Stimulated activated CD4-positive, alpha-beta T cell treated with anti-CD3 and anti-CD28 coated beads, Interleukin-15, amount 100 ng/mL, for 48 hours (primary cell): ENCODE results near the gene TPX2.
"Not testable (repeated sequence)": the region's sequence is repeated elsewhere in the genome, so short reads cannot be mapped to it uniquely, and the experiment has no call there.

ENCODE experiments used
- DNase-seq, 2 donors: peaks; one replicate each; pipeline ENCODE4 v3.0.0-alpha.2; 2020; ENCODE audit warnings: low read depth in 2 of 2

The TPX2 gene

GRCh38 chr20:31811796-31812728, 73.0 kb downstream of the TPX2 start:
- DNase-seq: no peak

GRCh38 chr20:31813611-31814010, 74.5 kb downstream of the TPX2 start:
- no peak for DNase-seq

GRCh38 chr20:31814142-31814541, 75.1 kb downstream of the TPX2 start:
- not testable (repeated sequence) for DNase-seq

DNA sequence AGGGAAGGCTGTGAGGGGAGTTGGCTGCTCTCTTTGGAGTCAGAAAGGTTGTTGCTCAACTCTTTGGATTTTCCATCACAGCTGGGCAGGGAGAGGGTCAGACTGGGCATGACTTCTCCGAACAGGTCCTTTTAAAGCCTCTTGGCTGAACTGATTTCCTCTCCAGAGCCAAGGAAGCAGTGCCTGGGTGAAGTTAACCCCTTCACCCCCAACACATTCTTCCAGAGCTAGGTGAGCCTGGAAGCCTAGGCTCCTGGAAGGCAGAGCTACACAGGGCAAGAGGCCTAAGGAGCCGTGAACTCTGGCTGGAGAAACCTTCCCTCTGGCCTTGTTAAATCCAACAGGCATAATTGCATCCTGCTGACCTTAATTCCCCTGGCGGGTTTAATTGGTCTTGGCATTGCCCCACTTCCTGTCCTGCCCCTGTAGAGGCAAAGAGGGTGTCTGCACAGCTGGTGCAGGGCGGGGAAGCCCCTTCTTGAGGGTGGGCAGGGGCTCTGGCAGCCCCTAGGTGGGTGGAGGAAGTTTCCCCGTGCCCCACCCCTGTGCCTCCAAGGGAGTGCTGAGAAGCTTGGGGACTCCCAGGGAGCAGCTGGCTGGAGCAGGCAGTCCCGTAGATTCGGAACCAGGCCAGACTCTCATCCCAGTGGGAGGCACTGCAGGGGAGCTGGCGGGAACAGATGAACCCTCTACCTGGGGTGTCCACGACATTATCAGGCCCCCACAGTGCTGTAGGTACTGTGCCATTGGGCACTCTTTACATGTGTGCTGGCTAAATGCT, 76.5 kb downstream of the TPX2 start:
- DNase-seq: no peak

- DNase-seq: no peak
Measured at GRCh38 chr20:31816221-31816620, 77.1 kb downstream of the TPX2 start.

DNA sequence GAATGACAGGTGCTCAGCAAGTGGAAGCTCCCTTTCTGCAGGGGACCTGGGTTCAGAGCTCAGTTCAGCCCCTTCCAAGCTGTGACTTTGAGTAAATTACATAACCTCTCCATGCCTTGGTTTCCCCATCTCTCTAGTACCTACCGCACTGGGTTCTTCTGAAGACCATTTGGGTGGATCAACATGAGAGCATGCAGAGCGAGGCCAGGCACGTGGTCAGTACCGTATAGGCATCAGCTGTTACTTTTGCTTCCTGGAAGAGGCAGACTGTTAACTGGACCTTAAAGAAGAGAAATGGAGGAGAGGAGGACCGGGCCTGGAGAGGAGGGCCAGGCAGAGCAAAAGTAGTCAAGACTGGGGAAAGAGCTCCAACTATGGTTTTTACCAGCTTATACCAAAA, 78.4 kb downstream of the TPX2 start:
- no peak for DNase-seq

DNA sequence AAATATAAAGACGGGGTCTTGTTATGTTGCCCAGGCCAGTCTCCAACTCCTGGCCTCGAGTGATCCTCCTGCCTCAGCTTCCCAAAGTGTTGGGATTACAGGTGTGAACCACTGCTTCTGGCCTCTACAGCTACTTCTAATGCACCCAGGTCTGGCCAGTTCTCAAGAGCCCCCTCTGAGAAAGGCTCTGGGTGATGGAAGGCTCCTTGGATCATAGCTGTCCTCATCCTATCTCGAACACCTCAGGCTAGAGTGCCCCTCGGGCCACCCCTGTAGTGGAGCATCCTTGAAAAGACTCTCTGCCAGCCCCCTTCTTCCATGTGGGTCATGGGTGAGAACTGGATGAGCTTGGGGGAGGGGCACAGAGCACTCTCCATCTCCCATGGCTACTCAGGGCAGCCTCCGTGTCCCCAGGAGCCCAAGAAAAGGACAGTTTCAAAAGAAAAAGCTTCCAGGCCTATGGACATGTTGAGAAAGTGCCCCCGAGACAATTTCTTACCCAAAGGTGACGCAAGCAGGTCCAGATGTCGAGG, 79.4 kb downstream of the TPX2 start:
- DNase-seq: no peak

GRCh38 chr20:31819083-31819784, 80.1 kb downstream of the TPX2 start, which contains the start of gene MYLK2:
Gene MYLK2, plus strand, starts transcription at chr20:31819356. Its CDS starts 225 bp downstream, at chr20:31819581.
- DNase-seq: no peak

GRCh38 chr20:31820228-31820627, 81.1 kb downstream of the TPX2 start:
- DNase-seq: no peak

DNA sequence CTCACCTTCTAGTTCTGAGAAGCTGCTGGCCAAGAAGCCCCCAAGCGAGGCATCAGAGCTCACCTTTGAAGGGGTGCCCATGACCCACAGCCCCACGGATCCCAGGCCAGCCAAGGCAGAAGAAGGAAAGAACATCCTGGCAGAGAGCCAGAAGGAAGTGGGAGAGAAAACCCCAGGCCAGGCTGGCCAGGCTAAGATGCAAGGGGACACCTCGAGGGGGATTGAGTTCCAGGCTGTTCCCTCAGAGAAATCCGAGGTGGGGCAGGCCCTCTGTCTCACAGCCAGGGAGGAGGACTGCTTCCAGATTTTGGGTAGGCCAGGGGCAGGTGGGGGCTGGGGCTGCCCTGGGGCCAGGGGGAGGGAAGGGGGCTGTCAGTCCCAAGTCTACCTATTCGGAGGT, 82.3 kb downstream of the TPX2 start:
- DNase-seq: no peak

DNA sequence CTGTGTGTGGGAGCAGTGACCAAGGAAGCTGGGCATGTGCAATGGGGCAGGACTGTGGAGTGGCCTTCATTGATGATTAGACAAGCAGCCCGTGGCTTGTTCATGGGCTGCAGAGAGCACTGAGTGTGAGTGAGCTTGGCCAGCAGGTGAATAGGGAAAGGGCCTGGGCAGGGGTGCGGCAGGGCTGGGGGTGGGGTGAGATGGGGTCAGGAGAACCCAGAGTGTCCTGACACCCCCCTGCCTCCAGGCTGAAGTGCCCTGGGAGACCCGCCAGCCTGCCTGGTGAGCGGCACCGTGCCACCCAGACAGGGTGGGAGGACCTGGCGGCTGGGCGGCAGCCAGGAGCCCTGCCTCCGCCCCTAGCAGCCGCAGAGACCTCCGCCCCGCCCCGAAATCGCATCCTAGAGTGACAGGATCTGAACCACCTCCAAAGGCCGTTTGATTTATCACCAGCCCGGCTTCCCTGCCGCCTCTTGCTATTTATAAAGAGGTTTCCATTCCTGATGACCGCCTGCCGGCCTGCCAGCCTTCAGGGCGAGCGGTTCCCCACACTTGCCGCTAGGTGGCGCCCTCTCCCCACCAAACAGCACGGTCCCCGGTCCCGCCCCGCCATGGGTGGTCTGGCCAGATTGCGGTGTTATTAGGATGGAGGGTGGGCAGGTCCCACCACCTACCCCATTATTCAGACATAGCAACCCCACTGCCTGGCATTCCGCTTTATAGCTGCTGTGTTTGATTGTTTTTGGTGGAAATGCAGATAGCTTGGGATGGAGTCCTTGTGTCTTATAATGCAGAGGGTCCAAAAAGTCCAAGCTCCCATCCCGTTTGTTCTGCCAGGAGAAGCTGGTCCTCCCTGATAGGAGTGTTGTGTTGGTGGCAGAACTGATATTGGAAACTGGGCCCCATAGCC, 83.6 kb downstream of the TPX2 start:
- DNase-seq: peak; percentile 43 to 66

GRCh38 chr20:31823360-31824124, 84.5 kb downstream of the TPX2 start:
- DNase-seq: no peak

DNA sequence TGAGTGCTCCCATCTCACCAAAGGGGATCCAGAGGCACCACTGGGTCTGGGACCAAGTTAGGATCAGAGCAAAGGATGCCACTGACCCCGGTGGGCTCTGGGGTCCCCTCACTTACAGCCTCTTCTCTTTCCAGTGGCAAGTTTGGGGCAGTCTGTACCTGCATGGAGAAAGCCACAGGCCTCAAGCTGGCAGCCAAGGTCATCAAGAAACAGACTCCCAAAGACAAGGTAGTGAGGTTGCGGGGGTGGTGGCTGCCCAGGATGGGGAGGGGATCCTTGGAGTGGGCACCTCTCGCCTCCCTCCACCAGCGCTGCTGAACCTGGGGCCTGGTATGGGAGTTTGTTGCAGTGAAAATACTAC, 85.0 kb downstream of the TPX2 start:
- no peak for DNase-seq

DNA sequence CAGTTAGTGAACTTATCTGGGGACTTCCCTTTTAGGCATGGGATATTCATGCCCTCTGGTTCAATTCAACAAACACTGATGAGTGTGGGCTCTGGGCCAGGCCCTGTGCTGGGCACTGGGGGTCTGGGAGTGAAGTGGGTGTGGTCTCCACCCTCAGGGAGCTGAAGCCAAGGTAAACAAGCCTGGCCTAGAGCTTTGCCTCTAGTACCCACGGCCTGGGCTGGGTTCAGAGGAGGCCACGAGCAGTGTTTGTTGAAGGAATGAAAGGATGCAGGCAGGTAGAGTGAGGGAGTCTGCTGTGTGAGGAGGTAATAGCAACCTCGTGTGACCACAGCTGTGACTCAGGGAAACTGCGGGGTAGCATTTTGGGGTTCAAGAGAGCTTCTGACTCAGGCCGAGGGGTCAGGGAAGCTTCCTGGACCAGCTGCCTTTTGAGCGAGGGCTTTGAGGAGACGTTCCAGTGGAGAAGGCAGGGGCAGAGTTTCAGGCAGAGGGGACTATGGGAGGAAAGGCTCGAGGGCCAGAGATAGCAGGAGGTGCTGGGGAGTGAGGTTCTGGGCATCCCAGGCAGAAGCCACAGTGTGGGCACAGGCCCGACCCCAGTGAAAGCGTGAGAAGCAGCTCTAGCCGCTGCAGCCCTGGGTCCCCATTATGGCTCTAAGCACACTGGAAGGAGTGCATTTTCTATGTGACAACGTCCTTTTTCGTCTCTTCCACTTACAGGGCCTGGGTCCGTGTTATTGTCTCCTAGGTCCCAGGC, 85.6 kb downstream of the TPX2 start:
- no peak for DNase-seq

- no peak for DNase-seq
Measured at GRCh38 chr20:31826074-31826473, 87.0 kb downstream of the TPX2 start.

DNA sequence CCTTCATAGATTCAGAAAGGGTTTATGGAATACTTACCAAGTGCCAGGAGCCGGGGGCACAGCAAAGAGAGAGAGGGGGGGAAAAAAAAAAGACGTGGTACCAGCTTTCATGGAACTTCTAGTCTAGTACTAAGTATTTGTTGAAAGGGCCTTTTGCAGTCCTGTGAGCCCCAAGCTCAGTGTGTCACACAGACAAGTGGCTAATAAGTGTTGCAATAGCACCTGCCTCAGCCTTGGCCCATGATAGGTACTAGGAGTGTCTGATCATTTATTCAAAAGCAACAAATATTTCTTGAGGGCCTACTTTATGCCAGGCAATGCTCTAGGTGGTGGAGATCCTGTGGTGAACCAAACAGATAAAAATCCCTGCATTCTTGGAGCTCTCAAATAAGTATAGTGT, 88.0 kb downstream of the TPX2 start:
- DNase-seq: no peak

GRCh38 chr20:31828016-31828415, 88.9 kb downstream of the TPX2 start:
- not testable (repeated sequence) for DNase-seq

DNA sequence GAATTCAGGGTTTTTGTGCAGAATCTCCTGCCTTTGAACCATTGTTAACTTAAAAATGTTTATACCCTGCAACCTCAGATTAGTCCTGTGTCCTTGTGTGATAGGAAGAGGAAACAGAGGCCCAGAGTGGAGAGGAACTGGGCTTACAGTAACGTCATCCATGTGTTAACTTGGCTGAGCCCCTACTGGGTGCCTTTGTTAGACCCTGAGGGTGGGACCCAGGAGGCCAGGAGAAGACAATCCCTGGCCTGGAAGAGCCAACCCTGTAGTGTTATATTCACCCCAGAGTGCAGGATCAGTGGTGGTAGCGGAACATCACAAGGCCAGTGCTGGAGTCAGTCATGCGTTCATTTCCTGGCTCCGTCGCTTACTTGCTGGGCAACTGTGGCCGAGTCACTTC, 90.6 kb downstream of the TPX2 start:
- DNase-seq: no peak

GRCh38 chr20:31830406-31830981, 91.4 kb downstream of the TPX2 start:
- no peak for DNase-seq
